Tibial nerve (tissue), 4 donors: Measurements from ENCODE around the gene FAM117A. TPM values are rescaled to one million over a fixed set of nuclear protein-coding genes. Genes with fewer than 3 reads are reported as not detected.

Experiments
- DNase-seq, 2 donors: peaks; one replicate each; pipeline ENCODE4 v3.0.0-alpha.2; 2019; ENCODE audit warnings: low spot score in 2 of 2
- H3K27ac ChIP-seq, 4 donors: fragments of 200-600 bp; sonication (generic) in 3 of 4; one replicate each; pipeline ENCODE4 v1.5.1; 2017 to 2019; ENCODE audit warnings: mild to moderate bottlenecking in 1 of 4
- H3K27me3 ChIP-seq, 2 donors: fragments of 200-600 bp; sonication (generic) in 1 of 2; one replicate each; pipeline versions ENCODE4 v1.5.1 to v1.6.0; 2017 to 2019
- H3K36me3 ChIP-seq, 3 donors: fragments of 200-600 bp; sonication (generic); one replicate each; pipeline ENCODE4 v1.5.1; 2018 to 2019
- H3K4me1 ChIP-seq, 4 donors: fragments of 200-600 bp; sonication (generic) in 3 of 4; one replicate each; pipeline ENCODE4 v1.5.1; 2017 to 2019
- H3K4me3 ChIP-seq, 4 donors: fragments of 200-600 bp; sonication (generic) in 3 of 4; one replicate each; pipeline ENCODE4 v1.5.1; 2017 to 2019; ENCODE audit warnings: mild to moderate bottlenecking in 1 of 4, moderate library complexity in 1 of 4
- H3K9me3 ChIP-seq, 4 donors: fragments of 200-600 bp; sonication (generic) in 3 of 4; one replicate each; pipeline ENCODE4 v1.5.1; 2017 to 2019
- EP300 ChIP-seq, 2 donors: sonication (generic); formaldehyde crosslinking; IDR thresholded peaks; one replicate each; pipeline ENCODE4 v1.6.1; 2017; ENCODE audit warnings: antibody characterized with exemption in 2 of 2, mild to moderate bottlenecking in 1 of 2
- POLR2A ChIP-seq, 2 donors: fragments of 450-650 bp; IDR thresholded peaks; one replicate each; pipeline ENCODE4 v1.6.1; 2017; ENCODE audit warnings: antibody characterized with exemption in 2 of 2, mild to moderate bottlenecking in 2 of 2, moderate library complexity in 2 of 2
- WGBS, 2 donors: methylation state at CpG; one replicate each; pipeline ENCODE4 v1.1.5; 2018; 5-methylcytosine and 5-hydroxymethylcytosine counted together
- total RNA-seq, 4 donors: library from RNA; depleted of rRNA; stranded (reverse); fragments of >200 nt; gene quantifications; one replicate each; pipeline ENCODE4 v1.1.0, GENCODE V29; 2016
- TF ChIP-seq, protein P1 (sequence below), 5 experiments: fragments of 200-600 bp in 3 of 5; fragments of 450-650 bp in 2 of 5; sonication (generic) in 3 of 5; IDR thresholded peaks; one replicate each; pipeline ENCODE4 v1.5.1; 2016 to 2019; ENCODE audit warnings: antibody characterized with exemption in 5 of 5, mild to moderate bottlenecking in 3 of 5, moderate library complexity in 2 of 5

Gene FAM117A
- total RNA-seq, 4 donors from 2014 or later: 12.9 to 23.1 (median 18.3) TPM

DNA sequence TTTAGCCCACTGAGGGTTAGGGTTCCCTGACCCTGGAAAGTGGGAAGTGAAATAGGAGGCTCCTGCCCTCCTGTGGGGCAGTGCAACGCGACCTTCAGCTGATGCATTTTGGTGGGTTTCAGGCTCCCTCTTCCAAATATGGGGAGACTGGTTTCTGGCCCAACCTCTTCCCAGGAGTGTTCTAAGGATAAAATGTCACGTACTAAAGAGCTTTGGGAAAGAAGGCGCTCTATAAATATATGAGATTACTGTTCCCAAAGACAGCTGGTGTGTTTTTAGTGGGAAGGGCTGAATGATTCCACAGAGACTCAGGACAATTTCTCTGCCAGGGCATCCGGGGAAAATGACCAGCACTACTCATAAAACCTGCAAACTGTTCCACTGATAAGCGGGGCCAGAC is 65.9 kb downstream of the FAM117A start:
- DNase-seq: no peak
- TF ChIP-seq EP300 (IDR thresholded peaks at IDR 0.05) (no peak), POLR2A (IDR thresholded peaks at IDR 0.05) (no peak)
- TF ChIP-seq, protein P1, sequence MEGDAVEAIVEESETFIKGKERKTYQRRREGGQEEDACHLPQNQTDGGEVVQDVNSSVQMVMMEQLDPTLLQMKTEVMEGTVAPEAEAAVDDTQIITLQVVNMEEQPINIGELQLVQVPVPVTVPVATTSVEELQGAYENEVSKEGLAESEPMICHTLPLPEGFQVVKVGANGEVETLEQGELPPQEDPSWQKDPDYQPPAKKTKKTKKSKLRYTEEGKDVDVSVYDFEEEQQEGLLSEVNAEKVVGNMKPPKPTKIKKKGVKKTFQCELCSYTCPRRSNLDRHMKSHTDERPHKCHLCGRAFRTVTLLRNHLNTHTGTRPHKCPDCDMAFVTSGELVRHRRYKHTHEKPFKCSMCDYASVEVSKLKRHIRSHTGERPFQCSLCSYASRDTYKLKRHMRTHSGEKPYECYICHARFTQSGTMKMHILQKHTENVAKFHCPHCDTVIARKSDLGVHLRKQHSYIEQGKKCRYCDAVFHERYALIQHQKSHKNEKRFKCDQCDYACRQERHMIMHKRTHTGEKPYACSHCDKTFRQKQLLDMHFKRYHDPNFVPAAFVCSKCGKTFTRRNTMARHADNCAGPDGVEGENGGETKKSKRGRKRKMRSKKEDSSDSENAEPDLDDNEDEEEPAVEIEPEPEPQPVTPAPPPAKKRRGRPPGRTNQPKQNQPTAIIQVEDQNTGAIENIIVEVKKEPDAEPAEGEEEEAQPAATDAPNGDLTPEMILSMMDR (IDR thresholded peaks at IDR 0.05): no peak
- WGBS, 2 donors: 48% methylated on average over 6 of the region's 6 CpGs

DNA sequence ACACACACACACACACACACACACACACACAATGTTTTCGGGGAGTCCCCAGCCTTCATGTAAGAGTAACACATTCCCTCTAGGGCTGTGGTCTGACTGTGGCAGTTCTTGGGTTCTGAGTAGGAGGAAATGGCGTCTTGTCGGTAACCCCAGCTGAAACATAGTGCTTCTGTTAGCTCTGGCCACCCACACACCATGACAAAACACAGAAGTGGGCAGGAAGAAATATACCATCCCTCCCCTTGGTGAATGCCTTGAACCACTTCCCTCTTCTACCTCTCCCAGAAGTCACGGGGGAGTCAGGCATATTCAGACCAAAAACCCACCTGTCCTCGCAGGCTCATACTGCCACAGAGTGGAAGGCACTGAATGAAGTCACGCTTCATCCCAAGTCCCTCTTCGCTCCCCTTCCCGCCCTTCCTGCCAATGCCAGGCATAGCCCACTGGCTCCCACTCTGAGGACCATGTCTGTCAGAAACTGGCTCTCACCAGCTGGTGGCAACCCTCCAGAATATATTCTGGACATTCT is 67.6 kb downstream of the FAM117A start:
- Histone ChIP-seq H3K27me3 (peaks cover 0 to 4% of the 10 kb centered on the region in 2 donors), H3K4me1 (peaks cover 0 to 14% (median 3%) of the 10 kb centered on the region in 4 donors), H3K9me3 (no peaks in the 10 kb centered on the region), H3K27ac (peak overlapping the region; percentile 1 to 58 (median 35)), H3K36me3 (peaks cover 0 to 24% (median 3%) of the 10 kb centered on the region in 3 donors), H3K4me3 (no peak overlapping the region)
- no peak for DNase-seq
- 62 to 71% methylated on average over 8 of the region's 8 CpGs for WGBS, 2 donors
- TF ChIP-seq, protein P1 (IDR thresholded peaks at IDR 0.05): no peak
- no peak for TF ChIP-seq EP300 (IDR thresholded peaks at IDR 0.05)
- TF ChIP-seq POLR2A (IDR thresholded peaks at IDR 0.05): no peak

More for the DNA sequence above, 65.9 kb downstream of the FAM117A start:
- Histone ChIP-seq H3K4me3 (no peak overlapping the region), H3K4me1 (peaks cover 0 to 7% (median 3%) of the 10 kb centered on the region in 4 donors), H3K9me3 (no peaks in the 10 kb centered on the region), H3K27ac (peak overlapping the region in 1 of 4 donors; percentile 36), H3K36me3 (peaks cover 0 to 41% (median 5%) of the 10 kb centered on the region in 3 donors), H3K27me3 (no peaks in the 10 kb centered on the region)

DNA sequence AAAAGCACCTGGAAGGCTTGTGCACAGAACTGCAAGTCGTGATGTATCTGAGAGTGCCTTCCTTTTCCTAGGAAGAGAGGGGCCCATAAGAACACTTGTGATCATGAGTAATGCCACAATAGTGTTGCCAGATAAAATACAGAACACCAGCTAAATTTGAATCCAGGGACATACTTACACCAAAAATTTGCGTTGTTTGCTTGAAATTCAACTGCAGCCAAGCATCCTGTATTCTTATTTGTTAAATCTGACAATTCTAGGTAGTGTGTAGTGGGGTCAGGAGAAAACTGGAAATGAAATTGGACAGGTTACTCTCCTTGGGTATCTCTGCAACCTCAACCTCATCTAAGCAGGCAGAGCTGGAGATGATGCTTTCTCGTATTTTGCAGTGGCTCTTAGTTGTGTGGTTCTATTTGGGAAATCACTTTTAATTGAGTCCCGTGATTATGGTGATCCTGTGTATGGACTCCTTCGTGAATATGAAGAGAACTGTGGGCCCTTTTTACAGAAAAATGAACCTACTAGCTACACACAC is 68.2 kb downstream of the FAM117A start:
- Histone ChIP-seq H3K4me1 (peaks cover 0 to 18% (median 3%) of the 10 kb centered on the region in 4 donors), H3K9me3 (no peaks in the 10 kb centered on the region), H3K27ac (peak overlapping the region in 3 of 4 donors; percentile 1 to 58 (median 42)), H3K27me3 (peaks cover 0 to 4% of the 10 kb centered on the region in 2 donors), H3K36me3 (peaks cover 0 to 19% (median 3%) of the 10 kb centered on the region in 3 donors), H3K4me3 (no peak overlapping the region)
- no peak for DNase-seq
- 41 to 49% methylated on average over 5 of the region's 5 CpGs for WGBS, 2 donors
- TF ChIP-seq EP300 (IDR thresholded peaks at IDR 0.05): no peak
- no peak for TF ChIP-seq POLR2A (IDR thresholded peaks at IDR 0.05)
- TF ChIP-seq, protein P1 (IDR thresholded peaks at IDR 0.05): no peak

DNA sequence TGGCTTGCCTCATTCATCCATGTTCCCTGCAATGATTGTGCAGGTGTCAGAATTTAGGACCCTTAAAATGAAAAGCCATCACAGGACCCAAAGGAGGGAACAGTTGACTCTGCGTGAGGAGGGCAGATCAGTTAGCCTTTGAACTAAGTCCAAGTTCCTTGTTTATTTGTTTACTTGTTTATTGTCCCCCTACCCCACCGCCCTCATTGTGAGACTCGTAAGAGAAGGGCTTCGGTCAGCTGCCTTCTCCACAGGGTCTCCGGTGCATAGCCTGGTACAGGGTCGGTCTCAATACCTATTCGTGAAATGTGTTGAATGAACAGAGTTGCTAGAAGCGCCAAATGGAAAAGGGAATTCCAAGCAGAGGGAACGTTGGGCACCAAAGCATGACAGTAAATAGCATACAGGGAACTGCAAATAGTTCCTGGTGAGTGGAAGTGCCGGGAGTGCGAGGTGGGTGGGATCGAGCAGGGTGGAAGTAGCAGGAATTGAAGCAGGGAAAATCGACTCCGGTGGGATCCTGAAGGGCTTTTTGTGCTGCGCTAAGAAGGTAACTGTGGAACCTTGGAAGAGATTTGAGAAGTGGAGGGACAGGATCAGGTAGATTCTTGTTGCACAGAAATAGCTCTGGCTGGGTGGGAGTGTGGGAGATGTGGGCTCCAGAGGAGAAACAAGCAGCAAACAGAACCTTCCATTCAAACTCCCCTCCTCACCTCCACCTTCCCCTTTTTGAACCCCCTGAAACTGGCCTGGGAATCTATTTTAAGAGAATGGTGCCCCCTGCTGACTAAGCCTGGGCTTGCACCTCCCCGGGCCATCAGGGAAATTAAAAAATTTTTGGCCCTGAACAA is 68.9 kb downstream of the FAM117A start:
- WGBS, 2 donors: 20 to 25% methylated on average over 16 of the region's 16 CpGs
- Histone ChIP-seq H3K9me3 (no peaks in the 10 kb centered on the region), H3K27ac (no peak overlapping the region), H3K4me1 (peaks cover 0 to 18% (median 3%) of the 10 kb centered on the region in 4 donors), H3K27me3 (peaks cover 0 to 4% of the 10 kb centered on the region in 2 donors), H3K4me3 (no peak overlapping the region), H3K36me3 (peaks cover 0 to 12% (median 0%) of the 10 kb centered on the region in 3 donors)
- peak; percentile 65 to 89 for DNase-seq
- no peak for TF ChIP-seq POLR2A (IDR thresholded peaks at IDR 0.05)
- TF ChIP-seq EP300 (IDR thresholded peaks at IDR 0.05): no peak
- TF ChIP-seq, protein P1 (IDR thresholded peaks at IDR 0.05): peak; percentile 89 to 98 (median 95)
